Stimulated activated CD8-positive, alpha-beta memory T cell treated with anti-CD3 and anti-CD28 coated beads, Interleukin-4, amount 100 ng/mL, for 24 hours (primary cell): ENCODE results near the gene APOA1.
A peak's percentile ranks its signal among the peaks of the same experiment; 100 is the strongest.
"Not testable (repeated sequence)": the region's sequence is repeated elsewhere in the genome, so short reads cannot be mapped to it uniquely, and the experiment has no call there.

ENCODE experiments used
- DNase-seq: peaks from one replicate; pipeline ENCODE4 v3.0.0-alpha.2; 2020; ENCODE audit warnings: low read depth

APOA1 gene

DNA sequence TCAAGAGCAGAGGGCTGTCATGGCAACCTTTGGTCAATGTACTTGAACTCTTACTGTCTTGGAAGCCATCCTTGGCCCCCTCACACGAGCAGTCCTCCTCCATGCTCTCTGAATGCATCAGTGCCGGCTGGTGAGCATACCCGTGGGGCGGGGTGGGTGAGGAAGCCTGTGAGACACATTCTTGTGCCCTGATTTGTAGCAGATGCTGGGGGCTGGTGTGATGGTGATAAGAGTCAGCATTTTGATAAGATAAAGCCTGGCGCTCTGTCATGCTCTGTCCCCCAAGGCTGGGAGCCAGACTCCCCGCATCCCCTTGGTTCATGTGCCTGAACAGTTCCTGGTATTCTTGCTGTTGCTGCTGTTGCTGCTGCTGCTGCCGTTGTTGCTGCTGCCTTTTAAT, 20.5 kb upstream of the APOA1 start:
- no peak for DNase-seq

DNA sequence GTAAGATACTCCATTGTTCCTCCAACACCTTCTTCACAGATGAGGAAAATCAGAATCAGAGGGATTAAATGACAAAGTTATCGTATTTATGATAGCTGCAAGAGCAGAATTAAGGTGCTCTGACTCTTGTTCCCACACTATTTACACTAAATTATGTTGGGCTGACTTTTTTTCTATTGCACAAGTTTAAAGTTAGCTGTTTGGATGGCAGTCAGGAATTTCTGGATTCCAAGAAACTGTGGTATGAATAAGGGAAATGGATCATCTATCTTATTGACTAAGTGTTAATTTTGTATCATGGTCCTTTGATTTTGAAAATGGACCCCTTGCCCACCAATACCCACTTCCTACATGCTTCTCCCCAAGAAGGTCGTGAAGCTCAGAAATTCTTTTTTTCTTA, 19.9 kb upstream of the APOA1 start:
- DNase-seq = no peak

- no peak for DNase-seq
These were observed 19.0 kb upstream of the APOA1 start for GRCh38 chr11:116856423-116856822.

DNA sequence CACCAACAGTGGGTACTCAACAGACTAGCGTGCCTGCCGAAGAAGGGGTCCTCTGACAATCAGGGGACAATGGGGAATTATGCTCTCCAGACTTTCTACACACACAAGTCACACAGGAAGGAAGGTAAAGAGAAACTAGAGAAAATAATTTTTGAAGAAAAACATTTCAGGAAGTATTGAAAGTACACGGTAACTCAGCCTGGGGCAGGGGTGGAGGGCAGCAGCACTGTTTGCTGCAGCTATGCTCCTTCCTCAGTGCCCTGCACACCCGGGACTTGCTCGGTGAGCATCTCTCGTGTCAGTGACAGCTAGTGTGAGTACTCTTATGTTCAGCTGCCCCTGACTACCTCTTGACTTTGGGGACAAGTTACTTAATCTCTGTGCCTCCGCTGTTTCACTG, 18.0 kb upstream of the APOA1 start:
- no peak for DNase-seq

- peak; percentile 23 for DNase-seq
These were observed 16.1 kb upstream of the APOA1 start for GRCh38 chr11:116853461-116854073.

GRCh38 chr11:116852261-116853031, 15.0 kb upstream of the APOA1 start:
- no peak for DNase-seq

- peak; percentile 44 for DNase-seq
These were observed 14.2 kb upstream of the APOA1 start for GRCh38 chr11:116851626-116852025.

DNA sequence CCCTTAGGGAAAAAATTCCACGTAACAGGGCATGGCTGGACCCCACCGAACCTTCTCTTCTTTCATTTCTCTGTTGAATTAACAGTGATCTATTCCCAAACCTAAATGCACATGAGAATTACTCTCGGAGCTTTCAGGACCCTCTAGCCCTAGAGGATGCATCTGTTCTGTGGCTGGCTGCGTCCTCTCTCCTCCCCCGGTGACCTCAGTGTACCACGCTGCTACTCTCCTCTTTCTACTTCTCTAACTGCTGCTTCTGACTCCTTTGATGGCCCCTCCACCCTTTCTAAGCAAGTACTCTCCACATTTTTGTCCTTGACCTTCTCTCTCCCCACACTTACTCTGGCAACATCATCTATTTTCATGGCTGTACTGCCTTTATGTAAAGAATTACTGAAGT, 12.1 kb upstream of the APOA1 start:
- DNase-seq = no peak

- no peak for DNase-seq
These were observed 11.6 kb upstream of the APOA1 start for GRCh38 chr11:116849060-116849459.

DNA sequence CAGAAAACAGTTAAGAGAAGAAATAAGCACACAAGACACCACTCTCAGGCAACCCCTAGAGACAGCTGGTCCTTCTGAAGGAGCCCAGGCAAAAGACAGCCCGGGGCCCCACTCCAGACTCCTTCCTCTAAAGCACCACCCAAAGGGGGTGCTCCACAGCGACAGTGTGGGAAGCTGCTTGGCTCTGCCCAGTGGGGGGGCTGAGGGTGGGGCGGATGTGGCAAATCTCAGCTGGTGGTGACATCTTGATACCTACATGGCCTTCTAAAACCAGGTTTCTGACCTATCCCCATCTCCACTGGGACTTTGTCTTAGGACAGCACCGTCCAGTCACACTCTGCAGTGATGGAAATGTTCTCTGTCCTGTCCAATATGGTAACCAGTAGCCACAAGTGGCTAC, 10.2 kb upstream of the APOA1 start:
- no peak for DNase-seq

DNA sequence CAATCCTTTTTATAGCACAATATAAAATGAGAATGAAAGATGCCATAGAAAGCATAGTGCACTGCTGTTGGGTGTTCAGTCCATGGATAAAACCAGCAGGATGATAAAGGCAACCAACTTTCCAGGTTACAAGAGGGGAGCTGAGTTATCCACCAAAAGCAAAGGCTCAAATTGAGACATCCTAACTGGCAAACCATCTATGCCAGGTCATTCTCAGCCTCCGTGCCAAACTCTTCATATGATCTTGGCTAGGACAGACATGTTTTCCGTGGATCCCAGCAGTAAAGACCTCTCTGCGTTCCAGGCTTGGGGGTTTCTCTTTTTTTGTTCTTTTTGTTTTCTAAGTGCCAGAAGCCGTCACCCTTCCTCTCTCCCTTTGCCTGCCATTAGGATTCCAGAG, 7.3 kb upstream of the APOA1 start:
- DNase-seq = no peak

- no peak for DNase-seq
These were observed 6.2 kb upstream of the APOA1 start for GRCh38 chr11:116843661-116844060.

GRCh38 chr11:116842909-116843308, 5.5 kb upstream of the APOA1 start:
- DNase-seq = no peak

DNA sequence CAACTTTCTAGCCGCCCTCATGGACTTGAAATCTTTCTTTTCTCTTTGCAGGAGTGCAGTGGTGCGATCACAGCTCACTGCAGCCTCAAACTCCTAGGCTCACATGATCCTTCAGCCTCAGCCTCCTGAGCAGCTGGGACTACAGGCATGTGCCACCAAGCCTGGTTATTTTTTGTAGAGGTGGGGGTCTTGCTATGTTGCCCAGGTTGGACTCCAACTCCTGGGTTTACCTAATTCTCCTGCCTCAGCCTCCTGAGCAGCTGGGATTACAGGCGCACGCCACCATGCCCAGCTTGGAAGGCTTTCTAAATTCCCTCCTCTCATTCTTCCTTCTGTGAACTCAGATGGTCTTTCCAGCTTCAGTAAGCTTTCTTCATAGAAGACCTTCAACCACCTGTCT, 4.7 kb upstream of the APOA1 start:
- no peak for DNase-seq

DNA sequence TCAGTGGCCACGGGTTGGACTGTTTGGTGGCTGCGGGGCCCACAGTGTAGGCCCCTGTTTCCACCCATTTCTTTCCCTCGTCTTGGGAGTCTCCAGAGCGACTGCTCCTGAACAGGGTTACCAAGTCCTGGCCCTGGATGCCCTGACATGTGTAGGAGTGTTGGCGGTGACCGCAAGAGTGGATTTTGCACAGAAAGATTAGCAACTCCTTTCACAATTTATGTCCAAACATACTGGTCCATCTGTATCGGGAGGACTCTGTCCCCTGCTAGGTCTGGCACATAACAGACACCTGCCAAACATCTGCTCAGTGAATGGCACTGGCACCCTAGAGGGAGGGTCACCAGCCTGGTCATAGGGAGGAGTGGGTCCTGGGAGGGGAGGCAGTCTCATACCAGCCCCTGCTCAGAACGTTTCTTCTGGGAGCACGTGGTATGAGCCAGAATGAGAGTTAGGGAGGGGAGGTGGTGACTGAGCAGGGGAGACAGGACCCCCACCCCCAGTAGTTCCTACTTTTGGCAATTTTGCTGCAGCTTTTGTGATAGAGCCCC, 3.4 kb upstream of the APOA1 start:
- no peak for DNase-seq

GRCh38 chr11:116840224-116840745, 2.9 kb upstream of the APOA1 start:
- DNase-seq = no peak

- DNase-seq = no peak
These were observed 1.1 kb upstream of the APOA1 start for GRCh38 chr11:116838321-116839084.

GRCh38 chr11:116836632-116836991, 810 bp downstream of the APOA1 start:
- DNase-seq = no peak

GRCh38 chr11:116835791-116836631, 1.4 kb downstream of the APOA1 start:
- DNase-seq = peak; percentile 69

DNA sequence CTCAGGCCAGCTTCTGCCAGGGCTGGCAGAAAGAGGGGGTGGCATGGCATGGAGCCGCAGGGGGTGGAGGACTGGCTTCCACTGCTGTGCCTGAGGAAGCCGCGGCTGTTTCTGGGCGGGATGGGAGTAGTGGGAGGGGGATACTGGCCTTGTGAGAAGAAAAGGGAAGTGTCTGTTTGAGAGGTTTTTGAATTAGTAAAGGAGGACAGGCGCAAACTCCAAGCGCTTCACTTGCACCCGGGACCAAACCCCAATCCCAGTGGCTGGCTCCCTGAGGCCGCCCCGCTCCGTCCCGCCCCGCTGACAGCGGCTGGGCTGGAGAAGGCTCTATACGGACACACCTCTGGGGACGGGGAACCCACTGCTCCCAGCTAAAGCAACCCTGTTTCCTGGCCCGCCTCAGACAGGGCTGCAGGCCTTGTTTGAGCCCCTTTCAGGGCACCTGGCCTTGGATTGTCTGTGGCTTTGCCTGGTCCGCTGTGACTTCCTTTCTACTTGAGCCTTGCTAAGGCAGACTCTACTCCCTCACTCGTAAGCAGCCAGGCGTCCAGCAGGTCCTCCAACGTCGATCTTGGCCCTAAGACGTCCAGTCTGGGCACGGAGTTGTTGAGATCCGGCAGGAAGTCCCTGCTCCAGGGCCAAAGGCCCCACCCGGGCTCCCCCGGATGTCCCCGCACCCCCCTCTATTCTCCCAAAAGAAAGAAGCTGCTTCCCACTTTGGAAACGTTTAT, 2.2 kb downstream of the APOA1 start:
- no peak for DNase-seq

DNA sequence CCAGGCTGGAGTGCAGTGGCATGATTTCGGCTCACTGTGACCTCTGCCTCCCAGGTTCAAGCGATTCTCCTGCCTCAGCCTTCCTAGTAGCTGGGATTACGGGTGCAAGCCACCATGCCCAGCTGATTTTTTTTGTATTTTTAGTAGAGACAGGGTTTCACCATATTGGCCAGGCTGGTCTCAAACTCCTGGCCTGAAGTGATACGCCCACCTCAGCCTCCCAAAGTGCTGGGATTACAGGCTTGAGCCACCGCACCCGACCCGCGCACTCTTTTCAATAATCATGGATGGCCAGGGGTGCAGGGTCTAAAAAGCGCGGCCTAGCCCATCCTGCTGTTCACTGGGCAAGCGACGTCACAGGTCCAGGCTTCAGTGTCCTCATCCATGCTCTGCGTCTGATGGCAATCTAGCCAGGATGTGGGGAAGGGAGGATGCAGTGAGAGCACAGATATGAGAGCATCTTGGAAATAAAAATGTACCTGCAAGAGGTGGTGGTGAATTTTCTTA, 2.8 kb downstream of the APOA1 start:
- DNase-seq = not testable (repeated sequence)
